HepG2 (cell line): ENCODE data around the gene IKZF3. TPM values are rescaled to one million over a fixed set of nuclear protein-coding genes. Genes with fewer than 3 reads are reported as not detected.

Source experiments
- ATAC-seq: fragments of 200-7000 bp; cut with Tn5 transposase; 3 replicates; pipeline ENCODE4 v1.9.1; 2020; ENCODE audit warnings: mild to moderate bottlenecking, moderate library complexity
- BruUV-seq: library from RNA; stranded (reverse); fragments of 400-500 nt; replicated peaks from 2 replicates; lab custom pipeline; 2021; lab: Mats Ljungman, UMichigan
- CTCF ChIA-PET: fragments of 300-600 bp; formaldehyde crosslinking; extraction: SDS; loops from one replicate; lab custom pipeline; 2021; ENCODE audit warnings: low total read pairs, inconsistent platforms, low intra/inter-chr PET ratio; lab: Yijun Ruan, JAX
- POLR2A ChIA-PET: fragments of 350-600 bp; sonication (Branson Sonifier 250); formaldehyde crosslinking; loops from one replicate; lab custom pipeline; 2020; ENCODE audit warnings: antibody characterized with exemption, inconsistent platforms; lab: Yijun Ruan, JAX
- DNase-seq: peaks from one replicate; pipeline ENCODE4 v3.0.0-alpha.2; 2015; ENCODE audit warnings: low spot score
- FAIRE-seq: peaks from 3 replicates; lab custom pipeline; 2011; peaks lifted over from hg19 to GRCh38; lab: Jason Lieb, UNC
- H2AFZ ChIP-seq: one replicate; pipeline ENCODE4 v1.6.1; 2011; ENCODE audit warnings: low read length, inconsistent platforms
- H3K27ac ChIP-seq: fragments of 300-600 bp; 3 replicates; pipeline ENCODE4 v1.8.0; 2011; ENCODE audit warnings: mixed run types, mild to moderate bottlenecking, mixed read lengths, low read length, inconsistent platforms; ENCODE audit not compliant: insufficient read depth; ENCODE audit errors: extremely low read length
- H3K27me3 ChIP-seq, 2 experiments: fragments of 200-600 bp in 1 of 2; 2 replicates in 1 of 2; 3 replicates in 1 of 2; pipeline versions ENCODE4 v1.6.0 to v1.8.0; 2011; ENCODE audit warnings: low read length in 2 of 2, mild to moderate bottlenecking in 2 of 2, moderate library complexity in 2 of 2, inconsistent platforms in 1 of 2; ENCODE audit not compliant: insufficient read depth in 2 of 2, control insufficient read depth in 1 of 2
- H3K36me3 ChIP-seq, 2 experiments: fragments of 200-600 bp in 1 of 2; replicated peaks in 1 of 2; 2 replicates in 1 of 2; 3 replicates in 1 of 2; pipeline versions ENCODE4 v1.5.1 to v1.8.0; 2011; ENCODE audit warnings: low read length in 2 of 2, inconsistent platforms in 1 of 2; ENCODE audit not compliant: insufficient read depth in 2 of 2, control insufficient read depth in 1 of 2
- H3K4me1 ChIP-seq: 2 replicates; pipeline ENCODE4 v1.5.1; 2012; ENCODE audit warnings: low read length, inconsistent platforms; ENCODE audit not compliant: insufficient read depth
- H3K4me2 ChIP-seq: 2 replicates; pipeline ENCODE4 v1.6.0; 2011; ENCODE audit warnings: low read depth, low read length, inconsistent platforms
- H3K4me3 ChIP-seq, 3 experiments: fragments of 200-600 bp in 1 of 3; sonication (generic), shearing (Covaris generic) in 1 of 3; replicated peaks in 1 of 3; 2 replicates each; pipeline ENCODE4 v1.5.1; 2011 to 2016; ENCODE audit warnings: low read length in 3 of 3, inconsistent platforms in 2 of 3, low read depth in 2 of 3, mild to moderate bottlenecking in 2 of 3, control low read depth in 1 of 3, mixed read lengths in 1 of 3; ENCODE audit not compliant: insufficient read depth in 1 of 3
- H3K79me2 ChIP-seq: one replicate; pipeline ENCODE4 v1.6.1; 2011; ENCODE audit warnings: low read length, inconsistent platforms; ENCODE audit not compliant: insufficient read depth
- H3K9ac ChIP-seq: 2 replicates; pipeline ENCODE4 v1.6.0; 2011; ENCODE audit warnings: mild to moderate bottlenecking, low read depth, low read length, inconsistent platforms; ENCODE audit not compliant: insufficient read depth
- H3K9me3 ChIP-seq: 2 replicates; pipeline ENCODE4 v1.5.1; 2012; ENCODE audit warnings: mild to moderate bottlenecking, low read length
- H4K20me1 ChIP-seq: 2 replicates; pipeline ENCODE4 v1.6.0; 2011; ENCODE audit warnings: inconsistent platforms, mild to moderate bottlenecking, low read length, moderate library complexity; ENCODE audit not compliant: insufficient read depth
- TARDBP ChIP-seq: sonication (generic); formaldehyde crosslinking; IDR thresholded peaks from 2 replicates; pipeline ENCODE4 v1.8.0; 2022; ENCODE audit warnings: mild to moderate bottlenecking, missing genetic modification reagents
- TOPORS ChIP-seq: sonication (generic); formaldehyde crosslinking; IDR thresholded peaks from 2 replicates; pipeline ENCODE4 v1.8.0; 2023; ENCODE audit warnings: mild to moderate bottlenecking, missing genetic modification reagents
- ZKSCAN5 ChIP-seq: sonication (generic); formaldehyde crosslinking; IDR thresholded peaks from 2 replicates; pipeline ENCODE4 v1.5.1; 2020; ENCODE audit warnings: mild to moderate bottlenecking, missing genetic modification reagents
- ZNF546 ChIP-seq: sonication (generic); formaldehyde crosslinking; conservative IDR thresholded peaks from 2 replicates; pipeline ENCODE4 v1.8.1; 2023; ENCODE audit warnings: mild to moderate bottlenecking, missing genetic modification reagents
- ZNF547 ChIP-seq: sonication (generic); formaldehyde crosslinking; IDR thresholded peaks from 2 replicates; pipeline ENCODE4 v1.5.1; 2020; ENCODE audit warnings: mild to moderate bottlenecking, missing genetic modification reagents
- WGBS: methylation state at CpG from one replicate; pipeline ENCODE4 v1.1.6; 2017; ENCODE audit warnings: low lambda C conversion rate; 5-methylcytosine and 5-hydroxymethylcytosine counted together
- in situ Hi-C: cut with HindIII; loops from 2 replicates; pipeline ENCODE4 v1.10.0; 2017; ENCODE audit warnings: low pct_unique_long_range_greater_than_20kb; ENCODE audit not compliant: extremely low pct_ligation_motif_present
- intact Hi-C: fragments of 100-400 bp; cut with micrococcal nuclease; formaldehyde crosslinking; loops from one replicate; pipeline ENCODE4 v1.10.0; 2022; ENCODE audit not compliant: unreplicated experiment
- polyA plus RNA-seq, 8 experiments: library from polyadenylated mRNA; depleted of rRNA in 3 of 8; stranded (reverse) in 7 of 8; unstranded in 1 of 8; fragments of >200 nt; fragmentation: Illumina TruSeq in 4 of 8; extraction: Trizol in 4 of 8; gene quantifications; 2 replicates each; pipeline versions ENCODE4 v1.2.1 to v1.2.3, GENCODE V29; 2011 to 2016; ENCODE audit warnings: low read depth in 4 of 8, missing spikeins in 1 of 8, mixed read lengths in 1 of 8; ENCODE audit not compliant: insufficient read depth in 1 of 8
- total RNA-seq, 5 experiments: library from RNA; depleted of rRNA; stranded (reverse); fragments of >200 nt; fragmentation: Illumina TruSeq; extraction: Trizol; gene quantifications; 2 replicates each; pipeline ENCODE4 v1.2.3, GENCODE V29; 2016; ENCODE audit warnings: low read depth in 1 of 5
- TF ChIP-seq, protein P1 (sequence below): sonication (generic); formaldehyde crosslinking; IDR thresholded peaks from 2 replicates; pipeline ENCODE4 v1.9.0; 2021; ENCODE audit warnings: missing genetic modification reagents, borderline replicate concordance
- TF ChIP-seq, protein P2 (sequence below): sonication (generic); formaldehyde crosslinking; IDR thresholded peaks from 2 replicates; pipeline ENCODE4 v1.8.0; 2022; ENCODE audit warnings: mild to moderate bottlenecking, missing genetic modification reagents, moderate library complexity
- TF ChIP-seq, protein P3 (sequence below): sonication (generic); formaldehyde crosslinking; IDR thresholded peaks from 2 replicates; pipeline ENCODE4 v1.5.1; 2020; ENCODE audit warnings: mild to moderate bottlenecking, missing genetic modification reagents
- TF ChIP-seq, protein P4 (sequence below): sonication (generic); formaldehyde crosslinking; IDR thresholded peaks from 2 replicates; pipeline ENCODE4 v1.4.0; 2020; ENCODE audit warnings: missing genetic modification reagents

Gene IKZF3
- total and polyA plus RNA-seq, 2 of the 13 experiments (the other 11 are each of a cell fraction or from before 2014, with no cell fraction given), result not detected

DNA sequence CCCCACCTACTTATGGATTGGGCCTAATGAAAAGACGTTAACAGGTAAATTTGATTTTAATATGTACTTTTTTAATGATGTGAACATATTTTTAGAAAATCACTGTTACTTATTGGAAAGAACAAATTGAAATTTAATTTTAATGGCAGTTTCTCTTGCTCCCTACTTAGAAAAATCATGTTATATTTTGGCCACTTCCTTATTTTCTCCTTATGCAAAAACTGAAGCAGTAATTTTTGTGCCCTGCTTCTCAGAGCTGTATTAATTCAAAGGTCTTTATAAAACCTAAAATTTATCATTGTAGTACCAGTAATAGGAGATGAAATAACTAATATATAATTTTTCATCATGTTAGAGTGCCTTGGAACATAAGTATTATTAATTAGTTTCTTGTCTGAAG, 6.7 kb upstream of the IKZF3 start:
- no peak for ATAC-seq
- TF ChIP-seq, protein P1, sequence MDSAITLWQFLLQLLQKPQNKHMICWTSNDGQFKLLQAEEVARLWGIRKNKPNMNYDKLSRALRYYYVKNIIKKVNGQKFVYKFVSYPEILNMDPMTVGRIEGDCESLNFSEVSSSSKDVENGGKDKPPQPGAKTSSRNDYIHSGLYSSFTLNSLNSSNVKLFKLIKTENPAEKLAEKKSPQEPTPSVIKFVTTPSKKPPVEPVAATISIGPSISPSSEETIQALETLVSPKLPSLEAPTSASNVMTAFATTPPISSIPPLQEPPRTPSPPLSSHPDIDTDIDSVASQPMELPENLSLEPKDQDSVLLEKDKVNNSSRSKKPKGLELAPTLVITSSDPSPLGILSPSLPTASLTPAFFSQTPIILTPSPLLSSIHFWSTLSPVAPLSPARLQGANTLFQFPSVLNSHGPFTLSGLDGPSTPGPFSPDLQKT, result no peak
- TF ChIP-seq, all 625 proteins: peak for 0
- no peak overlapping the region for H2AFZ ChIP-seq
- in situ Hi-C loops (loop anchor here (5.0 kb wide), 1 partner anchor 112 kb away; the partner anchor contains the start of gene PSMD3), intact Hi-C loops (no loop called here)
- H3K27me3 ChIP-seq, result peaks cover 4 to 24% of the 10 kb centered on the region in 2 experiments; a peak in 4 of 5 replicates
- FAIRE-seq, result no peak
- no peaks in the 10 kb centered on the region for H3K79me2 ChIP-seq
- no TSS peak for BruUV-seq
- POLR2A ChIA-PET, result no interaction called here
- no peak overlapping the region for H3K9ac ChIP-seq
- DNase-seq, result no peak
- no peaks in the 10 kb centered on the region for H3K36me3 ChIP-seq
- H4K20me1 ChIP-seq, result no peaks in the 10 kb centered on the region
- CTCF ChIA-PET, result no interaction called here
- no peak overlapping the region for H3K4me2 ChIP-seq
- H3K27ac ChIP-seq, result no peak overlapping the region
- H3K9me3 ChIP-seq, result no peaks in the 10 kb centered on the region
- no peaks in the 10 kb centered on the region for H3K4me1 ChIP-seq
- WGBS, result 3% methylated on average over 1 of the region's 1 CpG
- H3K4me3 ChIP-seq, result no peak overlapping the region

DNA sequence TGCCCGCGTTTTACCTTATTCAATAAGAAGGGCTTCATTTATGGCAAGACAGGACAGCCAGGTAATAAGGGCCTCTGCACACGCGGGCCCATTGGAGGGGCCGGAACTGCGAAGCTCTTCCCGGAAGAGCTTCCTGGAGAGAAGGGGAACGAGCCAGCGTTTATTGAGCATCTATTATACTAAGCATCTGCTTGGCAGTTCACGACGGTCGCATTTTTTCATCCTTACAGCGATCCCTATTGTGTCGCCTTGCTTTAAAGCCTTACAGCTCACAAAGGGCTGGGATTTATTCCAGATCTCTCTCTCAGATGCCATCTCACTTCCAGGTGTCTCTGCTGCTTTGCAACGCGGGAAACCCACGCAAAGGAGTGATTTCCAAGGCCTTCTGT, 4.4 kb upstream of the IKZF3 start:
- H3K79me2 ChIP-seq, result no peaks in the 10 kb centered on the region
- ChIA-PET POLR2A (no interaction called here), CTCF (no interaction called here)
- no peaks in the 10 kb centered on the region for H4K20me1 ChIP-seq
- H3K4me2 ChIP-seq, result no peak overlapping the region
- peaks cover 6 to 44% of the 10 kb centered on the region in 2 experiments for H3K27me3 ChIP-seq
- H2AFZ ChIP-seq, result no peak overlapping the region
- in situ Hi-C loops, result no loop called here
- no peak for FAIRE-seq
- no peak for DNase-seq
- H3K4me3 ChIP-seq, result no peak overlapping the region
- no peak overlapping the region for H3K27ac ChIP-seq
- 71% methylated on average over 17 of the region's 17 CpGs for whole genome bisulfite sequencing
- BruUV-seq, result no TSS peak
- intact Hi-C loops, result loop anchor here (10.0 kb wide), 1 partner anchor 94 kb away; no protein-coding TSS in a partner anchor
- no peaks in the 10 kb centered on the region for H3K36me3 ChIP-seq
- no peaks in the 10 kb centered on the region for H3K9me3 ChIP-seq
- no peak for ATAC-seq
- peaks cover 5% of the 10 kb centered on the region for H3K4me1 ChIP-seq
- H3K9ac ChIP-seq, result no peak overlapping the region
- TF ChIP-seq ZNF547, result no peak
- TF ChIP-seq, protein P2, sequence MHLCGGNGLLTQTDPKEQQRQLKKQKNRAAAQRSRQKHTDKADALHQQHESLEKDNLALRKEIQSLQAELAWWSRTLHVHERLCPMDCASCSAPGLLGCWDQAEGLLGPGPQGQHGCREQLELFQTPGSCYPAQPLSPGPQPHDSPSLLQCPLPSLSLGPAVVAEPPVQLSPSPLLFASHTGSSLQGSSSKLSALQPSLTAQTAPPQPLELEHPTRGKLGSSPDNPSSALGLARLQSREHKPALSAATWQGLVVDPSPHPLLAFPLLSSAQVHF, result no peak
- TF ChIP-seq TARDBP, result no peak
- TF ChIP-seq, protein P3, sequence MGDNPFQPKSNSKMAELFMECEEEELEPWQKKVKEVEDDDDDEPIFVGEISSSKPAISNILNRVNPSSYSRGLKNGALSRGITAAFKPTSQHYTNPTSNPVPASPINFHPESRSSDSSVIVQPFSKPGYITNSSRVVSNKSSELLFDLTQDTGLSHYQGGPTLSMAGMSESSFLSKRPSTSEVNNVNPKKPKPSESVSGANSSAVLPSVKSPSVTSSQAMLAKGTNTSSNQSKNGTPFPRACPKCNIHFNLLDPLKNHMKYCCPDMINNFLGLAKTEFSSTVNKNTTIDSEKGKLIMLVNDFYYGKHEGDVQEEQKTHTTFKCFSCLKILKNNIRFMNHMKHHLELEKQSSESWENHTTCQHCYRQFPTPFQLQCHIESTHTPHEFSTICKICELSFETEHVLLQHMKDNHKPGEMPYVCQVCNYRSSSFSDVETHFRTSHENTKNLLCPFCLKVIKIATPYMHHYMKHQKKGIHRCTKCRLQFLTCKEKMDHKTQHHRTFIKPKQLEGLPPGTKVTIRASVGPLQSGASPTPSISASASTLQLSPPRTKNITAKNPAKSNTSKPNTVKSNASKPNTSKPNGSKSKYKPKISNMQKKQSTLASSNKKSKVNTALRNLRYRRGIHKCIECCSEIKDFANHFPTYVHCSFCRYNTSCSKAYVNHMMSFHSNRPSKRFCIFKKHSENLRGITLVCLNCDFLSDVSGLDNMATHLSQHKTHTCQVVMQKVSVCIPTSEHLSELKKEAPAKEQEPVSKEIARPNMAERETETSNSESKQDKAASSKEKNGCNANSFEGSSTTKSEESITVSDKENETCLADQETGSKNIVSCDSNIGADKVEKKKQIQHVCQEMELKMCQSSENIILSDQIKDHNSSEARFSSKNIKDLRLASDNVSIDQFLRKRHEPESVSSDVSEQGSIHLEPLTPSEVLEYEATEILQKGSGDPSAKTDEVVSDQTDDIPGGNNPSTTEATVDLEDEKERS, result no peak
- TF ChIP-seq ZKSCAN5 (CRISPR knock-in tag), result no peak
- TF ChIP-seq, protein P4, sequence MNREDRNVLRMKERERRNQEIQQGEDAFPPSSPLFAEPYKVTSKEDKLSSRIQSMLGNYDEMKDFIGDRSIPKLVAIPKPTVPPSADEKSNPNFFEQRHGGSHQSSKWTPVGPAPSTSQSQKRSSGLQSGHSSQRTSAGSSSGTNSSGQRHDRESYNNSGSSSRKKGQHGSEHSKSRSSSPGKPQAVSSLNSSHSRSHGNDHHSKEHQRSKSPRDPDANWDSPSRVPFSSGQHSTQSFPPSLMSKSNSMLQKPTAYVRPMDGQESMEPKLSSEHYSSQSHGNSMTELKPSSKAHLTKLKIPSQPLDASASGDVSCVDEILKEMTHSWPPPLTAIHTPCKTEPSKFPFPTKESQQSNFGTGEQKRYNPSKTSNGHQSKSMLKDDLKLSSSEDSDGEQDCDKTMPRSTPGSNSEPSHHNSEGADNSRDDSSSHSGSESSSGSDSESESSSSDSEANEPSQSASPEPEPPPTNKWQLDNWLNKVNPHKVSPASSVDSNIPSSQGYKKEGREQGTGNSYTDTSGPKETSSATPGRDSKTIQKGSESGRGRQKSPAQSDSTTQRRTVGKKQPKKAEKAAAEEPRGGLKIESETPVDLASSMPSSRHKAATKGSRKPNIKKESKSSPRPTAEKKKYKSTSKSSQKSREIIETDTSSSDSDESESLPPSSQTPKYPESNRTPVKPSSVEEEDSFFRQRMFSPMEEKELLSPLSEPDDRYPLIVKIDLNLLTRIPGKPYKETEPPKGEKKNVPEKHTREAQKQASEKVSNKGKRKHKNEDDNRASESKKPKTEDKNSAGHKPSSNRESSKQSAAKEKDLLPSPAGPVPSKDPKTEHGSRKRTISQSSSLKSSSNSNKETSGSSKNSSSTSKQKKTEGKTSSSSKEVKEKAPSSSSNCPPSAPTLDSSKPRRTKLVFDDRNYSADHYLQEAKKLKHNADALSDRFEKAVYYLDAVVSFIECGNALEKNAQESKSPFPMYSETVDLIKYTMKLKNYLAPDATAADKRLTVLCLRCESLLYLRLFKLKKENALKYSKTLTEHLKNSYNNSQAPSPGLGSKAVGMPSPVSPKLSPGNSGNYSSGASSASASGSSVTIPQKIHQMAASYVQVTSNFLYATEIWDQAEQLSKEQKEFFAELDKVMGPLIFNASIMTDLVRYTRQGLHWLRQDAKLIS (CRISPR knock-in tag), result no peak
- no peak for TF ChIP-seq TOPORS (CRISPR knock-in tag)
- TF ChIP-seq ZNF546 (CRISPR knock-in tag), result no peak
